HG02642 (cell line): ENCODE data around the gene CCDC197.

Source experiments
- ATAC-seq: cut with Tn5 transposase; IDR thresholded peaks from one replicate; pipeline ENCODE4 v1.9.1; 2021; ENCODE audit warnings: mild to moderate bottlenecking; ENCODE audit not compliant: unreplicated experiment, poor library complexity

CCDC197 gene

DNA sequence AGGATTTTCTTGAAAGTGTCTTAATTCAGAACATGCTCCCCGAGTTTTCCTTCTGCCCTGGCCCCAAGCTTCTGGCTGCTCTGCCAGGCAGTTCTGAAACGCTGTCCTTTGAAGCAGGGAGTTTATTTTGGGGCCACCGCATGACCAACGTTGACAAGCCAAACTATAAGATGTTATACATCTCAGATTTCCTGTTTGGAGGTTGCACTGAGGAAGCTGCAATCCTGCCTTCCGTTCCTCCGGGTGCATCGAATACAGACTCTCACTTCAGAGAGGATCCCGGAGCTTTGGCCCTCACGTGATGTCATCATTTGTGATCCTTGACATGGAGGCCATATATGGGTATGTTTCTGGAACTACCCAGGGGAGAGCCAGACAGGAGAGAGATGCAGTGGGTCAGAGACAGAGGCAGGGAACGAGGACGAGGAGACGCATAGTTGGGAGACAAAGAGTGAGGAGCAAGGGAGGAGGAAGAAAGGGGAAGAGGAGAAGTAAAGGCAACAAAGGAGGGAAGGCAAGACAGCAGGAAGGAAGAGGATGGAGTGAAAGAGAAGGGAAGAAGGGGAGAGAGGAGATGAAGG is 20.5 kb upstream of the CCDC197 start, which contains the start of gene ASB2:
Gene ASB2, minus strand, starts transcription at position 94 of the 581 bp plus-strand sequence. CDS start 12,031 bp downstream, outside the sequence.
- ATAC-seq, result peak; percentile 12

DNA sequence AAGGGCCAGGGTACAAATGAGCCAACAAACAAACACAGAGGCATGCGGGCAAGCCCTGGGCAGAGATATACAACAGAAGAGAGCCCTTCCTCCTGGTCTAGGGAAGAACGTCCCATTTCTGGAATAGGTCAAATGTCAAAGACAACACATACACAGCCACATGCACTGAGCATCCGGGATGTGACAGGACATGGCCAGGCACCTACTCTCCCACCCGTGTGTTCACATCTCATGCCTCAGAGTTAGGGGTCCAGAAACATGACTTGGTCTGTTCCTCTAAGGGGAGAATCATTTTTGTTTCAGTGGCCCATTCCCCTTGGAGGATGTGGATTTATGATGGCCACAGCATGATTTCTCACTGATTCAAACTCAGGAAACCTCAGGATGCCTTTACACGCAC is 19.9 kb upstream of the CCDC197 start:
- ATAC-seq, result no peak

- ATAC-seq, result peak; percentile 53
These were observed 19.1 kb upstream of the CCDC197 start for GRCh38 chr14:93977790-93978581.

GRCh38 chr14:93978735-93979134 is 18.4 kb upstream of the CCDC197 start:
- no peak for ATAC-seq

DNA sequence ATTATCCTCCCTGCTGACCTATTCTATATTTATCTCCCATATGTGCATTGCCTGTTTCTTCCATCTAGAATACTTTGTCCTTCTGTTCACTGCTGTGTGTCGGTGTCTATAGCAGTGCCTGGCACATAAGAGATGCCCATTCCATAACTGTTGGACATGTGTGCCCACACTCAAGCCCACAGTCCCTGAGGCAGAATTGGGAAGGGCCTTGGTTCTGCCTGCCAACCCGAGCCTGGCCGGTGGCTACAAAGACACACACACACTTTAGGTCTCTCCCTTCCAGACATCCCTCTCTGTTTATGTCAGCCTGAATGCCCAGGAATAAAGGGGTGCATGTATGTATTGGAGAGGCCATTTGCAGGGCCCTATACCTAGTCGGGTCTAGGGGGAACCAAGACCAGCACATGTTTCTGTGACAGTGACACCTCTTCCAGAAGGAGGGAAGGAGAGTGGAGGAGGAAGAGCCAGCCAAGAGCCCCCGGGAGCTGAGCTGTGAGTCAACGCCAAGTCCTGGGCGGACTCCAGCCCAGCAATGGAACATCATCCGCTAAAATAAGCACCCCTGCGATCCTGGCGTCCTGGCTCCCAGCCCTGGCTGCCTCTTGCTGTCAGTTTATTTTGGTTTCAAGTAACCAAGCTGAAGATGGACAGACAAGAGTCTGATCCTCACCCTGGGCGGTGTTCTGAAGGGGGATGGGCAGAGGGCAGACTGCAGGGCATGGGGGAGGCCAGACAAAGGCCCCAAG is 16.5 kb upstream of the CCDC197 start:
- no peak for ATAC-seq

DNA sequence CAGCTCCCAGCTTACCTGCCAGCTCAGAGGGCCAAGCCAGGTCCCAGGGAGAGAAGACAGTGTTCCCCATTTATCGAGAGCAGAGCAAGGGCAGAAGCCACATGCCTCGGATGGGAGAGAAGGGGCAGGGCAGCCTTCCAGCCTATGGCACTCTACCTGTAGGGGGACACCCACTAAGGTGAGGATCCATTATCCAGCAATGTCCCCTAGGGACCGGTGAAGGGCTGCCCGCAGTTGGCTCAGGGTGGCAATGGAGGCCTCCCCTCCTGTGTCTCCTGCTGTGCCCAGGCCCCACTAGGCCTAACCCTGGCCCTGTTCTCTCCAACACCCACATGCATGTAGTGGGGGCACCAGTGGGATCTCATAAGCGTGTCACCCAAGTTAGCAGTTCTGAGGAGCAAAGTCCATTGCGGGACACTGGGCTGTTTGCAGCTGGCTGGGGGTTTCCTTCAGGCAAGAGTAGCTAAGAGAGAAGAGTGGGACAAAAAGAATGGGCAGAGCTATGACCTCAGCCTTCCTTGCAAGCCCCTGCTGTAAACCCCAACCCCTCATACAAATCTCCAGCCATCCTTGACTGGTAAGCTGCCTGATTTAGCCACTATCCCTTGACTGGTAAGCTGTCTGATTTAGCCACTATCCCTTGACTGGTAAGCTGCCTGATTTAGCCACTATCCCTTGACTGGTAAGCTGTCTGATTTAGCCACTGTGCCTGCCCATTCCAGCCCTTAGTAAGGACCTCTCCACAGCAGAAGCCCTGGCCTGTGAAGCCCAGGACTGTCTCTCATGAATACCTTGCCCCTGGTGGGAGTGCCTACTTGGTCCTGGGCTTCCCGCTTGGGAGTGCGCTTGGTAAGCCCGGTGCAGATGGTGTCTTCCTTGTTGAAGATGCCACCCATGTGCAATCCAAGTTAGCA is 15.5 kb upstream of the CCDC197 start:
- no peak for ATAC-seq

DNA sequence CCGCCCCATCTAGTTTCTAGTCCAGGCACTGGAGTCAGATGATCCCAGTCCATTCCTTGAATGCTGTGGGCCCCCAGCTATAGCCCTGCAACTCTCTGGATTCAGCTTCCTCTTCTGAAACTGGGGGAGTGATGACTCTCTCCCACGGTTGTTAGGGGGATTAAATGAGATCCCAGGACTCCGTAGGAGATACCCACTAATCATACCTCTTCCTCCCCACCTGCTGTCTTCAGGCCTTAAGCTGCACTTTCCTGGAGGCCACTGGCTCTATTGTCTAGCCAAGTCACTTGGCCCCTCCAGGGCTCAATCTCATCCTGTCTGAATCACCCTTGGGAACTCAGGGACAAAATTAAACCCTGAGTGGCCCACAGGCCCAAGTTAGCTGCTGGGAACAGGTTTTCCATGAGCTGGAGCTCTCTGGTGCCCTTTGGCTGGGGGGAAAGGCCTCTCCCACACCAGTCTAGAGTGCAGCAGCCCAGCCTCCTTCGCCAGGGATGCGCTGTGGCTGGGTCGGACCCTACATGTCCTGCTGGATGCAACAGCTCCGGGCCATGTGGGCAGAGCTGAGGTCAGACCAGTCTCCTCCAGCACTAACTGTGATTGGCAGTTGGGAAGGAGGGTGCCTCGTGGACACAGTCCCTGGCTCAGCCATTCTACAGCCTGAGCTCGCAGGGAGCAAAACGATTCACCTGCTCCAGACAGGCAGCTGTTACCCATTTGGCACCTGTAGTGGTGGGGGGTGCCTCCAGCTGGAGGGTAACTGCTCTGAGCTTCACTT is 14.7 kb upstream of the CCDC197 start:
- no peak for ATAC-seq

DNA sequence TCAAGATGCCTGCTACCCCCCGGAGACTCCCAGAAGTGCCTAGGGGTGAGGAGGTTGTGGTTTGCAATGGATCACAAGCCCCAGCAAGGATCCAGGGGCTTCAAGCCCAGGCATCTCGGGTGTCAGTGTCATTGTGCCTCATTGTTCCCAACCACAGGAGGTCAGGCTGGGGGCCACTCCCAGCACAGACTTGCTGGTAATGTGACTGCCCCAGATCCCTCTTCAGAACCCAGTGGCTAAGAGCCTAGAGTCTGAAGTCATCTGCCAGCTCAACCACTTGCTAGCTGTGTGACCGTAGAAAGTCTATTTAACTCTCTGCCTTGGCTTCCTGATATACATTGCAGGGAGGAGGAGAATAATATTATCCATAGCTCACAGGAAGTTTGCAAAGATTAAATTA is 13.0 kb upstream of the CCDC197 start:
- no peak for ATAC-seq

DNA sequence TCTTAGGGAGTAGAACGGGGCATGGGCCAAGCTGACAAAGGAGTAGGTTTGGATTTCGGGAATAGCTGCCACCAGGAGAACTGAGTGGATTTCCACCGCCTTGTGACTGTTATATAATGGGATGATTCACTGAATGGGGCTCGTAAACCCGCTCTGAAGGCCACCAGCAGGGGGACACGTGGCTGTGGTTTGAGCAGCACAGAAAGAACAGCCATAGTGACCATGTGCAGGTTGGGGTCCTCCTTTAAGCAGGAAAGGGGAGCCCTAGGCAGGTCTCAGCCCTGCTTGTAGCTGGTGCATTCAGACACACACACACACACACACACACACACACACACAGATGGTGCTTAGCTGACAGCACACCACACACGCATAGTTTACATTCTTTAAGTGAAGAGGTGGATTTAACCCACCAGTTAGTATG is 12.1 kb upstream of the CCDC197 start:
- ATAC-seq, result no peak

GRCh38 chr14:93986955-93987354 is 10.1 kb upstream of the CCDC197 start:
- ATAC-seq, result no peak

- ATAC-seq, result no peak
These were observed 9.7 kb upstream of the CCDC197 start for GRCh38 chr14:93987376-93987775.

DNA sequence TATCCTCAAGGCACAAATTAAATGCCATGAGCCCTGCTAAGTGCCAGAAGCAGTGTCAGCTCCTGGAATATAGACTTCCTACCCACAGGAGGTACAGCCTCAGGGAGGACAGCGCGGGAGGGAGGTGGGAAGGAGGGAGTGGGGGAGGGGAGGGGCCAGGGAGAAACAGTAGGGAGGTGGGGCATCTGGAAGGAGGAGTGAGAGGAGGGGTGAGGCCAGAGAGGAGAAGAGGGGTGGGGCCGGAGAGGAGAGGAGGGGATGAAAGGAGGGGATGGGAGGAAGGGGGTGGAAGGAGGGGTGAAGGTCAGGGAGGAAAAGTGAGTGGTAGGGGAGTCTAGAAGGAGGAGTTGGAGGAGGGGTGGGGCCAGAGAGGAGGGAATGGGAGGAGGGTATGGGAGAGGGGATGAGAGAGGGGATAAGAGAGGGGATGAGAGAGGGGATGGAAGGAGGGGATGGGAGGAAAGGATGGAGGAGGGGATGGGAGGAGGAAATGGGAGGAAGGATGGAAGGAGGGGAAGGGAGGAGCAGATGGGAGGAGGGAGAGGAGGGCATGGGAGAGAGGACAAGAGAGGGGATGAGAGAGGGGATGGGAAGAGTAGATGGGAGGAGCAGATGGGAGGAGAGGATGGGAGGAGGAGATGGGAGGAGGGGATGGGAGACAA is 9.2 kb upstream of the CCDC197 start:
- ATAC-seq, result no peak

DNA sequence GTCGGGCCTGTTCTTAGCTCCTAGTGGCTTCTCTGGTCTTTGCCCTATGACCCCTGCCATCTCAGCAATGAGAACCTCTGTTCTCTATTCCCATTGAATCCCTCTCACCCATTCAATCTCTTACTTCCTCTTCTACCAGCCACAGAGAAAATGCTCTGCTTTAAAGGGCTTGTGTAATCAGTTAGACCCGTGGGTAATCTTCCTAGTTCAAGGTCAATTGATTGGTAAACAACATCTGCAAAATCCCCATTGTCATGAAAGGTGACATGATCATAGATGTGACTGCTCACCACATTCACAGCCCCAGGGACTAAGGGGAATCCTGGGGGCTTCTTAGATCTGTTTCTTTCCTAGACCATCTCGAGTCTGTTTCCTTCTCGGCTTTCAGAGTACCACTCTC is 7.2 kb upstream of the CCDC197 start:
- peak; percentile 60 for ATAC-seq

- no peak for ATAC-seq
These were observed 5.9 kb upstream of the CCDC197 start for GRCh38 chr14:93991212-93991611.

- no peak for ATAC-seq
These were observed 5.5 kb upstream of the CCDC197 start for GRCh38 chr14:93991649-93992048.

- ATAC-seq, result no peak
These were observed 3.7 kb upstream of the CCDC197 start for GRCh38 chr14:93993382-93993781.

GRCh38 chr14:93994919-93995682 is 2.0 kb upstream of the CCDC197 start:
- ATAC-seq, result no peak

- ATAC-seq, result no peak
These were observed 888 bp upstream of the CCDC197 start for GRCh38 chr14:93996130-93996695.
